Middle frontal gyrus (tissue), 1 donor: ENCODE measurements around the gene ARID4B.
"Not testable (repeated sequence)": the region's sequence is repeated elsewhere in the genome, so short reads cannot be mapped to it uniquely, and the experiment has no call there.

Experiments used
- DNase-seq: peaks from one replicate; pipeline ENCODE4 v3.0.0-alpha.2; 2015; ENCODE audit warnings: low spot score; ENCODE audit errors: extremely low spot score

ARID4B gene

GRCh38 chr1:235236128-235236527, 91.9 kb downstream of the ARID4B start:
- DNase-seq, result no peak

GRCh38 chr1:235229868-235230267, 98.1 kb downstream of the ARID4B start:
- DNase-seq, result no peak

GRCh38 chr1:235227414-235227813, 100.6 kb downstream of the ARID4B start:
- DNase-seq, result no peak

- DNase-seq, result no peak
Measured at GRCh38 chr1:235226933-235227332, 101.0 kb downstream of the ARID4B start.

- no peak for DNase-seq
Measured at GRCh38 chr1:235225299-235225698, 102.7 kb downstream of the ARID4B start.

- DNase-seq, result no peak
Measured at GRCh38 chr1:235221653-235222375, 106.2 kb downstream of the ARID4B start.

- DNase-seq, result no peak
Measured at GRCh38 chr1:235215453-235215852, 112.5 kb downstream of the ARID4B start.

GRCh38 chr1:235214962-235215361, 113.0 kb downstream of the ARID4B start:
- not testable (repeated sequence) for DNase-seq

GRCh38 chr1:235213752-235214151, 114.2 kb downstream of the ARID4B start:
- no peak for DNase-seq

- no peak for DNase-seq
Measured at GRCh38 chr1:235211517-235211916, 116.5 kb downstream of the ARID4B start.

GRCh38 chr1:235207209-235207565, 120.8 kb downstream of the ARID4B start:
- DNase-seq, result no peak

- DNase-seq, result no peak
Measured at GRCh38 chr1:235206533-235207208, 121.3 kb downstream of the ARID4B start.

- DNase-seq, result no peak
Measured at GRCh38 chr1:235205687-235206086, 122.3 kb downstream of the ARID4B start.

- no peak for DNase-seq
Measured at GRCh38 chr1:235203428-235203827, 124.6 kb downstream of the ARID4B start.

- not testable (repeated sequence) for DNase-seq
Measured at GRCh38 chr1:235202447-235202846, 125.5 kb downstream of the ARID4B start.

GRCh38 chr1:235199441-235199840, 128.5 kb downstream of the ARID4B start:
- DNase-seq, result no peak

GRCh38 chr1:235190431-235190830, 137.5 kb downstream of the ARID4B start:
- no peak for DNase-seq

- DNase-seq, result no peak
Measured at GRCh38 chr1:235187316-235187715, 140.7 kb downstream of the ARID4B start.

- no peak for DNase-seq
Measured at GRCh38 chr1:235181561-235182245, 146.3 kb downstream of the ARID4B start.

- no peak for DNase-seq
Measured at GRCh38 chr1:235180916-235181460, 147.0 kb downstream of the ARID4B start.

- DNase-seq, result no peak
Measured at GRCh38 chr1:235176486-235176885, 151.5 kb downstream of the ARID4B start.

GRCh38 chr1:235169986-235170385, 158.0 kb downstream of the ARID4B start:
- no peak for DNase-seq
